UCSD-AML1 (cell line): ENCODE results near the gene MAB21L3.

ENCODE experiments used
- DNase-seq: peaks from one replicate; lab custom pipeline; 2025; ENCODE audit not compliant: unreplicated experiment; lab: John Stamatoyannopoulos, UW

Gene MAB21L3

GRCh38 chr1:116107371-116107770 lies 3.8 kb upstream of the MAB21L3 start:
- no peak for DNase-seq

GRCh38 chr1:116111524-116112021 lies 374 bp downstream of the MAB21L3 start:
- no peak for DNase-seq

- DNase-seq = no peak
Observed at GRCh38 chr1:116112388-116113140, 1.4 kb downstream of the MAB21L3 start.

DNA sequence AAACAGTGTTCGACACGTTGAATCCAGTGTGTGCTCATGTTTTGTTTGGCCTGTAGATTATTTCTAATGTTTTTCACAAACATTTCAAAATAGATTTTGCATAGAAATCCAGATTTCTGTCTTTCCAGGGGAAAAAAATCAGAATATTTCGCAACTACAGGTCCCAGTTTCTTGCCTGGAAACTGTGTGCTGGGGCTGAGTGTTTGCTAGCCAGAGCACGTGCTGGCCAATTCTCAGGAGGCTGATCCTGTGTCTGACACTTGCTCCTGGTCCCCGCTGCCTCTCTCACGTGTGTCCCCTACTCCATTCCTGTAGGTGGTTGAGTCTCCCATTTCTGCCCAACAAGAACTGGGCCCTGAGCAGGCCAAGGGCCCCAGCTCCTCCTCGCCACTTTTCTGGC lies 2.4 kb downstream of the MAB21L3 start:
- no peak for DNase-seq

- no peak for DNase-seq
Observed at GRCh38 chr1:116115476-116116439, 4.6 kb downstream of the MAB21L3 start.

DNA sequence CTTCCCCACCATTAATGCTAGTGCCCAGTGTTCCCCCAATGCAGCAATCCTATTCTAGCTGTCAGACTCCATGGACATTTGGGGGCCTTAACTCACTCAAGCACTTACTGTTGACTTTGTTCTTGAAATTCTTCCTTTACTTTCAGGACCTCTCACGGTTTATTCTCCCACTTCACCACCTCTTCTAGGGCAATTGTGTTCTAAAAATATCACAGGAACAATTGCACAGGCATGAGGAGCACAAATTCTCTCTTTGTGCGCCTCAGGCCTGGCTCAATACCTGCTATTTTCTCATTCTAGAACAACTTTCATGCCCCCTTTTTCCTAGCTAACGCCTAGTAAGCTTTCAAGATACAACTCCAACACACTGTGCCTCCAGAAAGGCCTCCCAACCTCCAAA lies 7.3 kb downstream of the MAB21L3 start:
- DNase-seq = no peak

- DNase-seq = no peak
Observed at GRCh38 chr1:116119876-116120275, 8.7 kb downstream of the MAB21L3 start.

GRCh38 chr1:116122955-116123757 lies 12.0 kb downstream of the MAB21L3 start:
- no peak for DNase-seq

DNA sequence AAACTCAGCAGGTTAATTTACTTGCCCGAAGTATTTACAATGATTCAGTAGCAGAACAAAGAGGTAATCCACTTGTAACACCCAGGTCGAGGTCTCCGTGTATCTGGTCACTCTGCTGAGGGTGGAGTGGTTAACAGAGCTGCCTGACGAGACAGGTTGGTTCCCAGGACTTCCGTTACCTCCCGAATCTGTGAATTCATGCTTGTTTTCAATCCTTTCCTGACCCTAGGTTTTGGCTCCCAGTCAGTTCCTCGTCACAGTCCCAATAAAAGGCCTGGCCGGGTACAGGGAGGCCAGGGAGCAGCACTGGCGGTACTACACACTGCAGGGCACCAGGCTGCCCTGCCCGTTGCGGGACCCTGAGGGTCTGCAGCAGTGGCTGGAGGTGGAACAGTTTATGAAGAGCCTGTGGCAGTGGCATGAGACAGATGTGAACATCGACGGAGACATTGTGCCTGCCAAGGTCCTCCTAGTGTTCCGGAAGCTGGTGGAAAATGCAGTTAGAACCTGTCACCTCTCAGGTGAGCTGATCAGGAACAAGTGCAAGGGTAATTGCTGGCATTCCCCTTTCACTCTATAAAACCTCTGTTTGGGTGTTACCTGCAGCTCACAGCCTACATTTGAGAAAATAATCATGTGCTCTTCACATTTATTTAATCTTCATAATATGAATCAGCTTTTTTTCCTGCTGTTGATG lies 12.8 kb downstream of the MAB21L3 start:
- DNase-seq = no peak

DNA sequence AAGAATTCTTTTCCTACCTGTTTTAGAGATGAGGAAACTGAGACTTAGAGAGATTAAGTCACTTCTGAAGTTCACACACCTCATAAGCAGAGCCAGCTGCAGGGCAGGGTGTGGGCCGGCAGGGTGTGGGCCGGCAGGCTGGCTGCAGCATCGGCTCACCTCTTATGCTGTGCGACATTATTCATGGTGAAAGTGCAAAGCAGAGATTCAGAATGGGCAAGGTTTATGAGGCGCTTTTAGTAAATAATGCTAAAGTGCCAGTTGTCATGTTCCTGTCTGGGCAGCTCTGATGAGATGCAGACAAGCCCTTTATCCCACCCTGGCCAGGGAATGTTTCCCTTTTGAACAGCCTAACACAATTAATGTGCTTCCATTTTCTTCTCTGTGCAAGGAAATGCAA lies 14.6 kb downstream of the MAB21L3 start:
- no peak for DNase-seq

DNA sequence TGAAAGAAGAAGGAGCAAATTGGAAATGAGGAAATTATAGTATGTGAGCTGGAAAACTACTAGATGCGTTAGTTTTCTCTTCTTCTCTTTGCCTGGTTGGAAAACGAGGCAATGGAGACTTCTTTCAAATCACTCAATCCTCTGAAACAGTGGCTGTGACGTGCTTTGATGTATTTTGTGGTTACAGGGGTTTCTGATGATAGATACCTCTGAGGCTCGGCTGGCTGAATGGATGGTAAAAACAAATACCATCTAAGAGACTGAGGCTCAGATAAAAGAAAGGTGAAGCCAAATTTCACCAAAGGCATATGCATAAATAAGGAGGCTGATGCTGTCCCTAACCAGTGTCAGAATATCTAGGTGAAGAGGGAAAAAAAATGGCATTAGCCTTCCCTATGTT lies 15.1 kb downstream of the MAB21L3 start:
- no peak for DNase-seq

DNA sequence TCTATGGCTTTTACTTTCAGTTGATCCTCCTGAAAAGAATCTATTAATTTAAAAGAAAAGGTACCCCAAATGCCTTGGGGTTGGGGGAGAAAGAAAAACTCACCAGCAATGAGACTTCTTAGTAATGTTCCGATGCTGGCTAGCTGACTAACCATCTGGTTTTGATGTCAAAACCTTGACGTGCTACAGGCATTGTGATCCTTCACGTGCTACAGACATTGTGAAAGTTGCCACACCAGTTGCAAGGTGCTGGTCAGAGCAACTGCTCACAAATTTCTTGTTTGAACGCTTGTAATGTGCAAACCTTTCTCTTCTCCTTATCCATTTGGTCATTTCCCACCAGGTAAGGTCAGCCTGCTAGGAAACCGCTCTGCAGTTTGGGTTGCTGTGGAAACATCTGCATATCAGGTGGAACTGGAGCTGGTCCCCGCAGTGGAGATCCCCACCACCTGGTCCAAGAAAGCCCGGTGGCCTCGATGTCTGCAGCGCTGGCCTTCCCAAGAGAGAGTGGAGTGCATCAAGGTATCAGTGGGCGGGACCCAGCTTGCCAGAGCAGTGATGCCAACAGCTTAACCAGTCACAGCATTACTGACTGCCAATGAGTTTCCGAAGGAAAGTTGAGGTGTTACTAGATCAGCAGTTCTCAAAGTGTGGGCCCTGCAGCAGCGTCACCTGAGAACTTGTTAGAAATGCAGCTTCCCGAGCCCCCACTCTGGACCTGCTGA lies 16.1 kb downstream of the MAB21L3 start:
- DNase-seq = no peak

DNA sequence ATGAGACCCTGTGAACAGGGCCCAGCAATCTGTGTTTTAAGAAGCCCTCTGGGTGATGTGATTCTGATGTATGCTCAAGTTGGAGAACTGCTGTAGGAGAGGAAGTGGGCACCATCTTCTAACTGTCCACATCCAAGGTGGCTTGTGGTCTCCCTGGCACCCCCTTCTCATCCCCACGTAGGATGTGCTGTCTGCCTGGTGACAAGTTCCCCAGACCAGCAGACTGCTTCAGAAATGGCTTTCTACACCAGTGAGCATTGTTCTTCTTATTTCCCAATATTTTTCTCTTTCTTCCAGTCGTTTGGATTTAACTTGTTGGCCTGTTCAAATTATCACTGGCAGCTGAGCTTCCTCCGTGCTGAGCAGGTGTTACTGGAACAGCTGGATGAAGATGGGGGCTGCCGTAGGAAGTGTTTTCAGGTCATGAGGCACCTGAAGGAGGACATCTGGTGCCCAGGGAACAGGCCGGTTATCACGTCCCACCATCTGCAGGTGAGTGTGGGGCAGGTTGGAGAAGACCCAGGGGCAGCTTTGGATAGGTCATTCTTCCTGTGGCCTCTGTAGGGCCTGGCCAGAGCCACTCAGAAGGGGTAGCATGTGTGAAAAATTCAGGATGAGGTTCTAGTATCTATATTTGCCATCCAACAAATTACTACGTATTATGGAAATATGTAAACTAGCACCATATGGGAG lies 16.8 kb downstream of the MAB21L3 start:
- DNase-seq = no peak

DNA sequence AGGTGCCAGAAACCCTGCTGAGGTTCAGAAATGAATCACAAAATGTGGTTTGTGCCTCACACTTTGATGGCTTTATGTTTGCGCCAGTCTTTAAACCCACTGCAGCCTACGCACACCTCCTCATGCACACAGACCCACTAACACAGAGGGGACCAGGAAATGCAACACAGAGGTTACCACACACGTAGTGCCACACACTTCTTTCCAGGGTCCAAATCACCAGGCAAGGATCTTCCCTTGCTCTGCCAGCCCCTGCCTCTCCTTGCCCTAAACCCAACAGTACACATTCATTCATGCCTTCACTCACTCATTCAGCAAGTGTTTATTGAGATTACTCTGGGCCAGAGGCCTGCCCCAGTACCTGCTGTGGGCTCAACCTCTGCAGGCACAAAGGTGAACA lies 17.5 kb downstream of the MAB21L3 start:
- DNase-seq = no peak

DNA sequence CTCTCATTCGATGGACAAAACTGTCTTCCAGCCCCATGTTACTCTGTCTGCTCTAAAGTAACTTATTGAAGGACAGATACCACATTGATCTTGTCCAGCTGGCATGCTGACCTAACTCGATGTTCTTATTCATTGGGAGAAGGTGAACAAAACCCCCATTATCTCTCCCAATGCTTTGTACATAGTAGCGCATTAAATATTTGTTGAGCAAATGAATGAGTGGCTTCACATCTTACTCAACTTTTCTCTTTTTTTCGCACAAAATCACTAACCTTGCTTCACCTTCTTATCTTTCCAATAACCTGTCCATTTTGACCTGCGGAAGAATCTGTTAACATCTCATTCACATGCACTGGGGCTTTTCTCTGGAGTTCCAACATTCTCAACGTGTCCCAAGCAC lies 18.3 kb downstream of the MAB21L3 start:
- DNase-seq = no peak

DNA sequence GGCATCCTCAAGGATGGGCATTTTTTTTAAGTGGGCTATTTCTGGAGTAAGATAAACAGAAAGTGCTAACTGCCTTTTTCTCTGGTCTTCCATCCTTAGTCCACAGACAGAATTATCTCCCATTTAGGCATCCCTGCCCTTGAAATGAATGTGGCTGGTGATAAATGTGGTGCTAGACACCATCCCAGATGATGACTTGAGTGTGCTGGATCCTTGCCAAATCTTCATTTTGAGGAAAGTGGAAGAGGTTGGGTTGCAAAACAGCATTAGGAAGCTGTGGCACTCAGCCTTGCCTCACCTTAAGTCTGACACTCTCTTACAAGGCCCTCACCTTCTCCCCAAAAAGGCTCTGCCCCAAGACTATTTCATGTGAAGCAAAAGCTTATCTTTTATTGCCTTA lies 19.2 kb downstream of the MAB21L3 start:
- DNase-seq = no peak

DNA sequence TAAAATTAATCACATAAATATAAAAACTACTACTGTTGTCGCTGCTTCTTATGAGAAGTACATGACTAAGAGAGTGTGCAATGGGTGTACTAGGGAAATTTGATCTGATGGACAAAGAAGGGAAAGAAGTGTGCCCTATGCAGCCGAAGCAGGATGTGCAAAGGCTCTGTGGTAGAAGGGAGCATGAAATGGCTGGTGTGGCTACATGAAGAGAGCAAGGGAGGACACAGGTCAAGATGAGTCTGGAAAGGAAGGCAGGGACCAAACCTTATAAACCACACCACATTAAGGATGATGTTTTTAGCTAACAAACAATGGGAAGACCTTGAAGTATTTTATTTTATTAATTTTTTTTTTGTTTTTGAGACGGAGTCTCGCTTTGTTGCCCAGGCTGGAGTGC lies 20.0 kb downstream of the MAB21L3 start:
- DNase-seq = no peak

DNA sequence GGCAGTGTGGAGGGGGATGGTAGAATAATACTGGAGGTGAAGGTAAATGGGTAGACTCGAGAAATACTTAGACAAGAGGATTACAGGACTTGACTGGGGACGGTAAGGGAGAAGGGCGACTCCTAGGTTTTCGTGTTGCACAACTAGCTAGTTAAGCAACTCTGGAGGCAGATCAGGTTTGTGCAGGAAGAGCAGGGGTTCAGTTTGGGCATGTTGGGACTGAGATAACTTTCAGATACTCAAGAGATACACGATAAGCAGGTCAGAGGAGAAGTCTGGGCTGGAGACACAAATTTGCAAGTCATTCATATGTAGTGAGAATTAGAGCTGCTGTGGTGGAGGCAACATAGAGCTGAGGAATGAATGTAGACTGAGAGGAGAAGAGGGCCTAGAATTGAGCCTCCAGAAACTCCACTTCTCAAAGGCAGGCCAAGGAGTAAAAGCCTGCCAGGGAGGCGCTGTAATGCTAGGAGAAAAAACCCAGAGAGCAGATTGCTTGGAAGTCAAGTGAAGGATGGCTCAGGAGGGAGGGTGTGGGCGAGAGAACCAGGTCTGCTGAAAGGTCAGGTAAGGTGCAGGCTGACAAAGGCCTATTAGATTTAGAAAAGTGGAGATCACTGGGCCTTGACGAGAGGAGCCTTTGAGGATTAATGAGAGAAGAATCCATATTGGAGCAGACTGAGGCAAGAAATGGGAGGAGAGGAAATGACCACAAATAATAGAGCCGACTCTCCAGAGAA lies 20.8 kb downstream of the MAB21L3 start:
- no peak for DNase-seq
